ENCODE results near the gene VTI1A.
"Not testable (repeated sequence)": the region's sequence is repeated elsewhere in the genome, so short reads cannot be mapped to it uniquely, and the experiment has no call there.

Gene VTI1A

GRCh38 chr10:112552593-112553110, 105.6 kb downstream of the VTI1A start:
- no peak for DNase-seq

- DNase-seq, result no peak
These were observed 106.3 kb downstream of the VTI1A start for GRCh38 chr10:112553315-112553714.

DNA sequence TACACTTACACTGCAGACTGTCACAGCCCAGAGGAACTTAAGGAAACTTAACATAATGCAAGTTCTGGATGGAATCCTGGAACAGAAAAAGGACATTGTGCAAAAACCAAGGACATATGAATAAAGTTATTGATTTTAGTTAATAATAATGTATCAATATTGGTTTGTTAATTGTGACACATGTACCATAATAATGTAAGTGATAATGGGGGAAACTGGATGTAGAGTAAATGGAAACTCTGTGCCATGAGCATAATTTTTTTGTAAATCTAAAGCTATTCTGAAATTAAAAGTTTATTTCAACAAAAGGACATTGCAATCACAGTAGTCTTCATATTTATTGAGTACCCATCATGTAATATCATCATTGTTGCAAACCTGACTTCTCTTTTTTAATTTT, 107.2 kb downstream of the VTI1A start:
- no peak for DNase-seq

DNA sequence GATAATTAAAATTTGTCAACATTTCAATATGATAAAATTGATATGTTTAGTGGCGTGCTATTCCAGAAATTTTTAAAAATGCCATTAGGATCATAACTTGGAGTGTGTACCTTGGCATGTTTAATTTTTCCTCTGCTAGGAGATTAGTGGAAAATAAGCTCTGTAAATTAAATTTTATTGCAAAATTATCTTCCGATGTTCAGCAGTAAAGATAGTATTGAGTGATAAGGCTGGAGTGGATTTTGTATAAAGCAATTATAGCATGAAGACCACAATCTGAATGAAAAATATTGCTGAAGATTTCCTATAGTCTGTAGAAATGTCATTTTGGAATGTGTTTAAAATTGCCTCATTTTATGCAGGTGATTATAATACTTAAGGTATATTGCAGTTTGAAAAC, 110.2 kb downstream of the VTI1A start:
- no peak for DNase-seq

DNA sequence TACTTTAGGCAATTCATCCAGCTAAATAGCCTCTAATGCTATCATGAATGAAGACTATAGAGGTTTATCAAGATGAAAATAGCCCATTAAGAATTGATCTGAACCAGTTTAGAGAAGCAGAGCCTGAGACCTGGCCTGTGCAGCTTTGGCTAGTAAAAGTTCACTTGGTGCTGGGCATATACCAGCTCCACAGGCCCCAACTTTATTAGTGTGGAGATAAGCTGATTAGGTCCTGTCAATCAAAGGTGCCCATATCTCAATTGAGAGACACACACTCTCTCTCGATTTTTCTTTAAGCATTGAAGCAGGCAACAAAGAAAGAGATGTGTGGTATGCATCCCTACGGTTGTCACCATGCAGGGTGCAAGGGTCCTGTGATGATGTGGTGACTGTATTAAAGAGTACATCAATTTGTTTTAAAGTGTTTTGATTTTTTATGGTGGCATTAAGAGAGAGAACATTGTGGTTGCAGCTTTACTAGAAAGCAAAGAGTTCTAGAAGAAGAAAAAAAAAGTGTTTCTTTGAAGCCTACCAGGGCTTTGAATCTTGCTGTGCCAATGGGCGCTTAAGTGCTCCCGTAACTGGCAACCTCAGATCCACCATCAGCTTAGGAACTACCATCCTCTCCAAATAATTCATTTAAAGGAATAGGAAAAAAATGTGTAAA, 111.6 kb downstream of the VTI1A start:
- no peak for DNase-seq

DNA sequence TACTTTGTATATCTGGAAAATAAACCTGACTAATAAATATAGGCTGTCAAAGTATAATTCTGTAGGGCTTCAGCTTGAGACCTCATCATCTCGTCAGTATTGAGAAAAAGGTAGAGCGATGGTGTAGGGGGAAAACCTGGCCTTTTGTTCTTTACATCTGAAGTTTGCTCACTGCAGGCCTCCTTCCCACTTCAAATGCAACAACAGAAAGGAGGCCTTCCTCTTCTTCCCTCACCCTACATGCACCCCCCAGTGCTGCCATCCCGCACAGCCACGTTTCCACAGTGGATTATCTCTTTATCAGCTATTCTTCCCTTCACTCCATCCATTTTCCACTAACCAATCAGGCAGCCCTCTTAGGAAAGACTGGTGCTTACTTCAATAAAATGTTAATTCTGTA, 112.3 kb downstream of the VTI1A start:
- no peak for DNase-seq

GRCh38 chr10:112562122-112562521, 115.1 kb downstream of the VTI1A start:
- DNase-seq, result no peak

DNA sequence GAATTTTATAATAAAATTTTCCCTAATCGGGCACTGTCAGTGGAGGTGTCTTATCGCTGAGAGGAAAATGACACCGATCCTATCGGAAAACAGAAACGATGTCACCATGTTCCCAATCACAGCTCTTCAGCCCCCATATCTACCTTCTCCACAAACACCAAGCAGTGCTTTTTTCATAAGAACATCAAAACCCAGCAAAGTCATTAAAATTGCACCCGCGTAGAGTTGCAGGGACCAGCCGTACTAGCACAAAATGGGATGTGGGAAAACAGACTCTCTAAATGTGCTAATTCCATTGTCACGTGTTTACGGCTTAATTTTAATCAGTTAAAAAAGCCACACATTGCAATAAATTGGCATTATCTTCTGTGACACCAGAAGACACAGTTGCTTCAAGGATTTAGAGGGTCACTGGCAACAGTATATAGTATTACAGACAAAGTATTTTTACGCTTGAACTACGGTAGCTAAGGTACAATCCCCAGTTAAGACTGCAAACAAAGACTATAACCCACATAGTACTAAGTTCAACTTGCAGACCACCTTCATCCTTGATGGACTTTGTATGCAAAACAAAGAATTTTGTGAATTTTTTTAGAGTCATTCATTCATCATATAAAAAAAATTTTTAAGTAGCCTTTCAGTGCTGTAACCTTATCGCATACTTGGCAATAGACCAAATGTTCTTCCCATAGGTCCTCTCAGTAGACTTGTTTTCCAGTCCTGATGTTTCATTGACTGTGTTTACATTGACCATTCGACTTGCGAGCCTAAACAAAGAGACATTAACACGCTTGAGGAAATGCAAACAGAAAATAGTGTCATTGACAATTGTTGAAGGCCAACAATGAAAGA, 116.0 kb downstream of the VTI1A start:
- no peak for DNase-seq

- DNase-seq, result no peak
These were observed 117.3 kb downstream of the VTI1A start for GRCh38 chr10:112564337-112564736.

- DNase-seq, result peak; percentile 57
These were observed 118.5 kb downstream of the VTI1A start for GRCh38 chr10:112565434-112566053.

- no peak for DNase-seq
These were observed 123.6 kb downstream of the VTI1A start for GRCh38 chr10:112570585-112570984.

- no peak for DNase-seq
These were observed 132.6 kb downstream of the VTI1A start for GRCh38 chr10:112579578-112579977.

DNA sequence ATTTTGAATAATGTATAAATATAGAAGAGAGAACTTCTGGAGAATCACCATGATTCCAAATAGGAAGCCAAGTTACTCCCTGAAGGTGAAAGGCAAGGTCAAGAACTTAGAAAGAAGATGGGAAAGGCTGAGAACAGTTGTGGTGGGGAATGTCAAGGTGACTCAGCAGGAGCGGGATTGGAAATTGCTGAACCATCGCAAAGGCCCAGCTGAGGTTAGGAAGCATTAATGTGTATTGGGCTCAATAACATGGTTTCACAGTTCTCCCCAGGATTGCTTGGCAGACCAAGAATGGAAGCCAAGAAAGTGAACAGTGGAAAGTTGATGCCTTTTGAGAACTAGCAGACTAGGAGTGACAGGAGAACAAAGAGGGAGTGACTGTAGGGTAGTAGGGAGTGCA, 133.3 kb downstream of the VTI1A start:
- no peak for DNase-seq

DNA sequence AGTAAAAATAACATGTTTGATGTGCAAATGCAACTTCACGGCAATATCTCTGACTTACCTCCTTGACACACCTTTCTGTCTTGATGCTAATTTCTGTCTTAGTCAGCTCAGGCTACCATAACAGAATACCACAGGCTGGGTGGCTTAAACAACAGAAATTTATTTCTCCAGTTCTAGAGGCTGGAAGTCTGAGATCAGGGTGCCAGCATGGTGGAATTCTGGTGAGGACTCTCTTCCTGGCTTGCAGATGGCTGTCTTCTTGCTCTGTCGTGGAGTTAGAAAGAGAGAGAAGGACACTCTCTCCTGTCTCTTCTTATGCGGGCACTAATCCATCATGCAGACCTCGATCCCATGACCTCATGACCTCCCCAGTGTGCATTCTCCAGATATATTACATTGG, 134.9 kb downstream of the VTI1A start:
- DNase-seq, result no peak

DNA sequence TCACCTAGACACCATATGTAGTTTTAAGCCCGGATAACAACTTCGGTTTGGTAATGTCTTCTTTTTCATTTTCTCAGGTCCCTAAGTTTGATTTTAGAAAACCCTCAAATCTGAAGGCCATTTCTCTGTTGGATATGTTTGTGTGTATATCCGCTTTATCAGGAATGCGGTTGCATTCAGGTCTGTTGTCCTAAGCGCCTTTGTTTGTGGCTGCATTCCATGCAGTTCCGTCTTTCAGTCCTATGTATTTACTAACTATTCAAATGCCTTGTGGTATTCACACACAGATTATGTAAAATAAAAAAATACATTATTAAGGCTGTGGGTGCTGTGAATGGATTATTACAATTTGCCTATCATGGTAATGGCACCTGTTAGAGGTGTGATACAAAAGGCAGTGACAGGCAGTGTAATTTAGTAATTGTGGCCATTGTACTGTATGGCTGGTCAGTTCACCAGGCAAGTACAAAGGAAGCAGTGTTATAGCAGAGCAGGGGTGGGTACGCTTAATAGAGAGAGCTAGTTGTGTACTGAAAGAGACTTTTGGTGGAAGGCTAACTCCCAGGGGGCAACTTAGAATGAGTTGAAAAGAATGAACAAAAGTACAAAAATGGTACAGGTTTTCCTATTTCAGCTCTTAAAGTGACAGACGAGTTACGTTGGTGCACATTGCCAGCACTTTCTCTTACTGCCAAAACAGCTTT, 136.4 kb downstream of the VTI1A start:
- DNase-seq, result no peak

- DNase-seq, result no peak
These were observed 137.3 kb downstream of the VTI1A start for GRCh38 chr10:112584276-112584675.

GRCh38 chr10:112585126-112585525, 138.1 kb downstream of the VTI1A start:
- no peak for DNase-seq

GRCh38 chr10:112585960-112586359, 138.9 kb downstream of the VTI1A start:
- no peak for DNase-seq

- no peak for DNase-seq
These were observed 140.7 kb downstream of the VTI1A start for GRCh38 chr10:112587729-112588128.

DNA sequence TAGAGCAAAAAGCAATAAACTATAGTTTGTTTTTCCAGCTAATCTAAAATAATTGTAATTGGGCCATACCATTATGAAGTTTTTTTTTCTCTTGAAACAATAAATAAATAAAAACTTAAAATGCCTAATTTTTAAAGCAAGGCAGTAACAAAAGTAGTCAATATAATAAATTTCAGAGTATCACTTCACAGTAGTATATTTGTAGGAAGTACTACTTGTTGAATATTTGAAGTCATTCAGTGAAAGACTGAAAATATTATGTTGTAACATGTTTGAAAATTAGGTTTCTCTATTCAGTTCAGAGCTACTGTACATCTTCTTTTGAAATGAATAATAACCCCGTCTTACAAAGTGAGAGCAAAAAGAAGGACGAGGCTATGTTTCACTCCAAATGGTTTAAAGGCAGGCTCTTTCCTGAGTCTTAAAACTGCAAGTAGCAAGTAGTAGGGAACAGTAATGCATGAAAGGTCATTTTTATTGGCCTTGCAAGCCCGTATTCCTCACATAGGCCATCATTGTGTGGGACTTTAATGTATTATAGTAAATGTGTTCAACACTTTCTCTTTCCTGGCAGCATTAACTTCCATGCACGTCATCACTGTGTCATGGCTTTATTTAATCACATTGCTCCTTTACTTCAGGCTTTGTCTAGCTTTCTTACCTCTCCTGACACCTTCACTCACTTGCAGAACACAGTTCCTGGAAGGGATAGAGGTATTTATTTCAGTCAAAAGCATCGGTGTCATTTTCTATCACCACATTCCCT, 141.4 kb downstream of the VTI1A start:
- no peak for DNase-seq

GRCh38 chr10:112589081-112589480, 142.1 kb downstream of the VTI1A start:
- no peak for DNase-seq

GRCh38 chr10:112590786-112591185, 143.8 kb downstream of the VTI1A start:
- not testable (repeated sequence) for DNase-seq
